ENCODE results near the gene TMOD1. TPM values are rescaled to one million over a fixed set of nuclear protein-coding genes. Genes with fewer than 3 reads are reported as not detected.

TMOD1 gene
- total RNA-seq, 2 donors from 2014 or later, result 7.0 to 8.0 TPM

- Histone ChIP-seq H3K36me3 (no peaks in the 10 kb centered on the region), H3K27ac (peak overlapping the region; percentile 47 to 68), H3K9me3 (no peaks in the 10 kb centered on the region), H3K4me1 (replicated peaks) (peaks cover 6% of the 10 kb centered on the region), H3K27me3 (replicated peaks; ENCODE audit: insufficient read depth) (no peaks in the 10 kb centered on the region), H3K4me3 (no peak overlapping the region)
- WGBS, result 77% methylated on average over 9 of the region's 9 CpGs
- DNase-seq (ENCODE audit: low spot score), result no peak
- intact Hi-C loops (cut with DNase I), result loop anchor here (5.0 kb wide), 1 partner anchor 39 kb away; no protein-coding TSS in a partner anchor
- TF ChIP-seq CTCF (IDR thresholded peaks at IDR 0.05), result no peak
- no peak for TF ChIP-seq POLR2A (IDR thresholded peaks at IDR 0.05)
- TF ChIP-seq POLR2AphosphoS5 (IDR thresholded peaks at IDR 0.05), result no peak
Observed at GRCh38 chr9:97518166-97518908, 16.9 kb downstream of the TMOD1 start.

GRCh38 chr9:97518909-97519307 lies 17.4 kb downstream of the TMOD1 start:
- Histone ChIP-seq H3K4me1 (replicated peaks) (peaks cover 6% of the 10 kb centered on the region), H3K27ac (peak overlapping the region; percentile 47 to 68), H3K36me3 (no peaks in the 10 kb centered on the region), H3K27me3 (replicated peaks; ENCODE audit: insufficient read depth) (no peaks in the 10 kb centered on the region), H3K4me3 (no peak overlapping the region), H3K9me3 (no peaks in the 10 kb centered on the region)
- 2% methylated on average over 6 of the region's 6 CpGs for WGBS
- TF ChIP-seq CTCF (IDR thresholded peaks at IDR 0.05) (no peak), POLR2A (IDR thresholded peaks at IDR 0.05) (no peak), POLR2AphosphoS5 (IDR thresholded peaks at IDR 0.05) (peak; percentile 95)
- intact Hi-C loops (cut with DNase I), result loop anchor here (5.0 kb wide), 1 partner anchor 38 kb away; no protein-coding TSS in a partner anchor
- peak; percentile 80 for DNase-seq (ENCODE audit: low spot score)

- intact Hi-C loops (cut with DNase I), result loop anchor here (5.0 kb wide), 1 partner anchor 38 kb away; no protein-coding TSS in a partner anchor
- Histone ChIP-seq H3K4me3 (no peak overlapping the region), H3K36me3 (no peaks in the 10 kb centered on the region), H3K27ac (peak overlapping the region; percentile 47 to 62), H3K4me1 (replicated peaks) (peaks cover 6% of the 10 kb centered on the region), H3K27me3 (replicated peaks; ENCODE audit: insufficient read depth) (no peaks in the 10 kb centered on the region), H3K9me3 (no peaks in the 10 kb centered on the region)
- no peak for DNase-seq (ENCODE audit: low spot score)
- 85% methylated on average over 11 of the region's 11 CpGs for WGBS
- no peak for TF ChIP-seq POLR2AphosphoS5 (IDR thresholded peaks at IDR 0.05)
- no peak for TF ChIP-seq CTCF (IDR thresholded peaks at IDR 0.05)
- no peak for TF ChIP-seq POLR2A (IDR thresholded peaks at IDR 0.05)
Observed at GRCh38 chr9:97519441-97519970, 18.0 kb downstream of the TMOD1 start.

- Histone ChIP-seq H3K27ac (no peak overlapping the region), H3K4me1 (replicated peaks) (peaks cover 6% of the 10 kb centered on the region), H3K36me3 (no peaks in the 10 kb centered on the region), H3K4me3 (no peak overlapping the region), H3K27me3 (replicated peaks; ENCODE audit: insufficient read depth) (no peaks in the 10 kb centered on the region), H3K9me3 (no peaks in the 10 kb centered on the region)
- TF ChIP-seq POLR2AphosphoS5 (IDR thresholded peaks at IDR 0.05), result no peak
- no peak for TF ChIP-seq POLR2A (IDR thresholded peaks at IDR 0.05)
- no peak for TF ChIP-seq CTCF (IDR thresholded peaks at IDR 0.05)
- WGBS, result 92% methylated on average over 10 of the region's 10 CpGs
- intact Hi-C loops (cut with DNase I), result loop anchor here (5.0 kb wide), 1 partner anchor 49 kb away; no protein-coding TSS in a partner anchor
- no peak for DNase-seq (ENCODE audit: low spot score)
Observed at GRCh38 chr9:97521576-97522333, 20.3 kb downstream of the TMOD1 start.
